B cell (primary cell): Measurements from ENCODE around the gene ITGA5.

ENCODE experiments used
- CTCF ChIP-seq: fragments of 200-600 bp; IDR thresholded peaks from one replicate; pipeline ENCODE4 v1.8.0; 2022; ENCODE audit warnings: antibody characterized with exemption, mild to moderate bottlenecking
- EZH2 ChIP-seq: IDR thresholded peaks from 2 replicates; pipeline ENCODE4 v1.6.1; 2012; ENCODE audit warnings: borderline replicate concordance, low read depth, mild to moderate bottlenecking, moderate library complexity, low read length; ENCODE audit not compliant: insufficient read depth, poor library complexity, severe bottlenecking

DNA sequence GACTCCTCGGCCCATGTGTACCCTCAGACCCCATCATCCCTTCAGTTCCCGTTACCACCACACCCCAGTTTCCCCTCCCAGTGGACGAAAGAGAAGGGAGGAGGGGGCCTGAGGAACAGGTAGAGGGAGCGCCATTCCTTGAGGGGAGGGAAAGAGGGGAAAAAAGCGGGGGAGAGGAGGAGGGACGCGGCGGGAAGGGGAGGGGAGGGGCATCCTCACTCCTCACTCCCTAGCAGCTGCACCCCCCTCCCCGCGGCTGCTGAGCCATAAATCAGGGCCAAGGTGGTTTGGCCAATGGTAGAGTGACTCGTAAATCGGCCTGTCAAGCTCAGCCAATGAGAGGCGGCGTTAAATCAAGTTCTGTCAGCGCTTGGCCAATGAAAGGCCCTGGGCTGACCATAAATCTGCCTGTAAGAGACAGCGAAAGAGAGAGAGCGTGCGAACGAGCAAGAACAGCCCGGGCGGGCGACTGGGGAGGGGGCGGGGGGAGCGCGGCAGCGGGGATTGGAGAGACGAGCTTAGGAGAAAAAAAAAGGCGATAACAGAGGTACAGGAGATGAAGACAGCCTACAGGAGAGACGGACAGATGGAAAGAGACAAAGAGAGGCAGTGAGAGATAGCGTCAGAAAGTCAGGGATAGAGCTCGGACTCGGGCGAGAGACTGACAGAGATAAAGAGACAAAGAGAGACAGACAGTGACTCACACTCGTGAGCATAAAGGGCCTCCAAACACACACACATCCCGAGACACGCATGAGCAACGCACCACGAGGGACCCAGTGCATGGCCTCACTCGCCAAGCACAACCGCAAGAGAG is 59.9 kb downstream of the ITGA5 start:
- TF ChIP-seq CTCF (no peak), EZH2 (no peak)
